WTC11 (cell line): ENCODE measurements around the gene SH3BGRL3. TPM values are rescaled to one million over a fixed set of nuclear protein-coding genes. Genes with fewer than 3 reads are reported as not detected.

Source experiments
- ATAC-seq: fragments of 200-7000 bp; cut with Tn5 transposase; 2 replicates; pipeline ENCODE4 v1.10.0; 2021; ENCODE audit warnings: mild to moderate bottlenecking, moderate library complexity
- CTCF ChIA-PET: fragments of 300-600 bp; sonication (Branson Sonifier 250); formaldehyde crosslinking; loops from one replicate; lab custom pipeline; 2021; ENCODE audit warnings: antibody characterized with exemption; lab: Charles Lee
- POLR2A ChIA-PET: fragments of 350-600 bp; sonication (Branson Sonifier 250); formaldehyde crosslinking; loops from one replicate; lab custom pipeline; 2021; ENCODE audit warnings: antibody characterized with exemption; lab: Charles Lee
- DNase-seq: peaks from one replicate; pipeline ENCODE4 v3.0.0; 2021; ENCODE audit warnings: low spot score
- H3K27ac Mint-ChIP-seq: 2 replicates; pipeline ENCODE4 v1.8.0; 2021; ENCODE audit warnings: mixed read lengths
- H3K27me3 Mint-ChIP-seq: 2 replicates; pipeline ENCODE4 v1.8.0; 2021; ENCODE audit warnings: low read depth, mild to moderate bottlenecking, moderate library complexity, mixed read lengths
- H3K36me3 Mint-ChIP-seq: 2 replicates; pipeline ENCODE4 v1.8.0; 2021; ENCODE audit warnings: mixed read lengths
- H3K4me1 Mint-ChIP-seq: 2 replicates; pipeline ENCODE4 v1.8.0; 2022; ENCODE audit warnings: mixed read lengths
- H3K4me3 Mint-ChIP-seq: 2 replicates; pipeline ENCODE4 v1.8.0; 2021; ENCODE audit warnings: mild to moderate bottlenecking, moderate library complexity, mixed read lengths
- H3K9me3 Mint-ChIP-seq: 2 replicates; pipeline ENCODE4 v1.8.0; 2021; ENCODE audit warnings: mixed read lengths
- ATF1 ChIP-seq: sonication (generic); formaldehyde crosslinking; IDR thresholded peaks from 2 replicates; pipeline ENCODE4 v1.8.1; 2023; ENCODE audit warnings: mild to moderate bottlenecking, moderate library complexity, missing genetic modification reagents
- ATF6 ChIP-seq: sonication (generic); formaldehyde crosslinking; IDR thresholded peaks from 2 replicates; pipeline ENCODE4 v1.8.1; 2023; ENCODE audit warnings: mild to moderate bottlenecking, missing genetic modification reagents
- CREB1 ChIP-seq: sonication (generic); formaldehyde crosslinking; IDR thresholded peaks from 2 replicates; pipeline ENCODE4 v1.8.0; 2023; ENCODE audit warnings: mild to moderate bottlenecking, missing genetic modification reagents
- ERG ChIP-seq: fragments of 250-450 bp; sonication (Bioruptor Pico); IDR thresholded peaks from 2 replicates; pipeline ENCODE4 v1.8.0; 2021; ENCODE audit warnings: mild to moderate bottlenecking
- FOXK1 ChIP-seq: sonication (generic); formaldehyde crosslinking; IDR thresholded peaks from 2 replicates; pipeline ENCODE4 v1.8.0; 2022; ENCODE audit warnings: mild to moderate bottlenecking, moderate library complexity, missing genetic modification reagents
- FOXP4 ChIP-seq: sonication (generic); formaldehyde crosslinking; IDR thresholded peaks from 2 replicates; pipeline ENCODE4 v1.8.0; 2022; ENCODE audit warnings: mild to moderate bottlenecking, missing genetic modification reagents
- MAX ChIP-seq: sonication (generic); formaldehyde crosslinking; IDR thresholded peaks from 2 replicates; pipeline ENCODE4 v1.8.0; 2022; ENCODE audit warnings: mild to moderate bottlenecking, missing genetic modification reagents
- PRDM15 ChIP-seq: sonication (generic); formaldehyde crosslinking; IDR thresholded peaks from 2 replicates; pipeline ENCODE4 v1.8.0; 2022; ENCODE audit warnings: missing genetic modification reagents
- RELA ChIP-seq: sonication (generic); formaldehyde crosslinking; IDR thresholded peaks from 2 replicates; pipeline ENCODE4 v1.8.1; 2022; ENCODE audit warnings: missing genetic modification reagents, mild to moderate bottlenecking, borderline replicate concordance
- SMAD3 ChIP-seq: sonication (generic); formaldehyde crosslinking; IDR thresholded peaks from 2 replicates; pipeline ENCODE4 v1.8.0; 2022; ENCODE audit warnings: missing genetic modification reagents, mild to moderate bottlenecking, borderline replicate concordance
- TCF7 ChIP-seq: sonication (generic); formaldehyde crosslinking; IDR thresholded peaks from 2 replicates; pipeline ENCODE4 v1.8.0; 2022; ENCODE audit warnings: mild to moderate bottlenecking, low read depth, missing genetic modification reagents, moderate library complexity
- USF2 ChIP-seq: sonication (generic); formaldehyde crosslinking; IDR thresholded peaks from 2 replicates; pipeline ENCODE4 v1.8.1; 2023; ENCODE audit warnings: mild to moderate bottlenecking, missing genetic modification reagents, moderate library complexity
- ZBTB43 ChIP-seq: sonication (generic); formaldehyde crosslinking; IDR thresholded peaks from 2 replicates; pipeline ENCODE4 v1.8.1; 2023; ENCODE audit warnings: mild to moderate bottlenecking, missing genetic modification reagents
- ZNF219 ChIP-seq: sonication (generic); formaldehyde crosslinking; IDR thresholded peaks from 2 replicates; pipeline ENCODE4 v1.8.0; 2023; ENCODE audit warnings: missing genetic modification reagents, mild to moderate bottlenecking, borderline replicate concordance
- ZNF512 ChIP-seq: sonication (generic); formaldehyde crosslinking; IDR thresholded peaks from 2 replicates; pipeline ENCODE4 v1.8.1; 2022; ENCODE audit warnings: missing genetic modification reagents, borderline replicate concordance
- total RNA-seq: library from RNA; stranded (reverse); gene quantifications from 3 replicates; pipeline ENCODE4 v1.2.3, GENCODE V29; 2021

The SH3BGRL3 gene
- total RNA-seq, 1 experiment from 2014 or later: 70.8 TPM

- peaks cover 17% of the 10 kb centered on the region for H3K4me1 Mint-ChIP-seq
- ChIA-PET CTCF (interaction anchor here (0.6 to 11.1 kb wide), 34 partner anchors 10 to 276 kb away, joined by 3 to 306 read pairs (median 4); partner anchors contain the start of genes CATSPER4, SH3BGRL3, SLC30A2 and UBXN11), POLR2A (interaction anchor here (0.8 to 0.9 kb wide), 2 partner anchors 88 to 95 kb away, joined by 3 read pairs; partner anchors contain the start of gene CEP85)
- H3K4me3 Mint-ChIP-seq: no peak overlapping the region
- DNase-seq (no peak), ATAC-seq (no peak)
- H3K27ac Mint-ChIP-seq: no peak overlapping the region
- H3K27me3 Mint-ChIP-seq: no peaks in the 10 kb centered on the region
- no peak for TF ChIP-seq TCF7 (CRISPR knock-in tag)
- TF ChIP-seq ATF1: no peak
- no peak for TF ChIP-seq FOXK1
- TF ChIP-seq RELA: no peak
- no peak for TF ChIP-seq USF2
- no peak for TF ChIP-seq SMAD3 (CRISPR knock-in tag)
- no peak for TF ChIP-seq FOXP4 (CRISPR knock-in tag)
- no peak for TF ChIP-seq ERG (CRISPR knock-in tag)
- TF ChIP-seq PRDM15 (CRISPR knock-in tag): no peak
- no peak for TF ChIP-seq ZBTB43 (CRISPR knock-in tag)
- TF ChIP-seq ZNF512 (CRISPR knock-in tag): no peak
- TF ChIP-seq CREB1: no peak
- TF ChIP-seq ZNF219 (CRISPR knock-in tag): no peak
- TF ChIP-seq MAX (CRISPR knock-in tag): no peak
- no peak for TF ChIP-seq ATF6 (CRISPR knock-in tag)
- peaks cover 24% of the 10 kb centered on the region for H3K36me3 Mint-ChIP-seq
- no peaks in the 10 kb centered on the region for H3K9me3 Mint-ChIP-seq
Observed at GRCh38 chr1:26322042-26322331, 42.1 kb downstream of the SH3BGRL3 start.
